GM21825 (cell line): Measurements from ENCODE around the gene SULT1C2.
"Not testable (repeated sequence)": the region's sequence is repeated elsewhere in the genome, so short reads cannot be mapped to it uniquely, and the experiment has no call there.

Source experiments
- ATAC-seq: cut with Tn5 transposase; IDR thresholded peaks from one replicate; pipeline ENCODE4 v1.9.1; 2021; ENCODE audit warnings: mild to moderate bottlenecking, moderate library complexity; ENCODE audit not compliant: unreplicated experiment

Gene SULT1C2

GRCh38 chr2:108348816-108349570, 60.3 kb downstream of the SULT1C2 start:
- no peak for ATAC-seq

GRCh38 chr2:108349571-108349928, 60.9 kb downstream of the SULT1C2 start:
- ATAC-seq, result no peak

GRCh38 chr2:108351889-108352288, 63.2 kb downstream of the SULT1C2 start:
- ATAC-seq, result no peak

- no peak for ATAC-seq
These were observed 65.4 kb downstream of the SULT1C2 start for GRCh38 chr2:108354136-108354535.

GRCh38 chr2:108355906-108356734, 67.4 kb downstream of the SULT1C2 start:
- ATAC-seq, result no peak

GRCh38 chr2:108359336-108359735, 70.6 kb downstream of the SULT1C2 start:
- ATAC-seq, result not testable (repeated sequence)
